ENCODE results near the gene SP5.

GRCh38 chr2:170736628-170737027, 21.5 kb downstream of the SP5 start:
- TF ChIP-seq CTCF (IDR thresholded peaks at IDR 0.05; ENCODE audit: insufficient read depth, low read length, poor library complexity, severe bottlenecking) (no peak), EZH2phosphoT487 (conservative IDR thresholded peaks at IDR 0.05; ENCODE audit: low read length) (no peak)

All from SU-DHL-6 (cell line).